Right lobe of liver (tissue), 6 donors: ENCODE data around the gene OBSCN. TPM values are rescaled to one million over a fixed set of nuclear protein-coding genes. Genes with fewer than 3 reads are reported as not detected.

Source experiments
- ATAC-seq, 4 donors: fragments of 200-7000 bp; cut with Tn5 transposase; one replicate each; pipeline ENCODE4 v1.9.1; 2020; ENCODE audit warnings: mild to moderate bottlenecking in 4 of 4, moderate library complexity in 4 of 4
- DNase-seq, 3 donors: peaks; one replicate each; pipeline ENCODE4 v3.0.0-alpha.2; 2020
- H3K27ac ChIP-seq, 3 donors: fragments of 200-600 bp; one replicate each; pipeline ENCODE4 v1.8.0; 2022
- H3K27me3 ChIP-seq, 2 donors: fragments of 200-600 bp; one replicate each; pipeline ENCODE4 v1.8.0; 2022
- H3K36me3 ChIP-seq, 4 donors: fragments of 200-600 bp; sonication (generic) in 1 of 4; one replicate each; pipeline versions ENCODE4 v1.5.1 to v1.8.0; 2017 to 2022; ENCODE audit warnings: control low read depth in 1 of 4
- H3K4me1 ChIP-seq, 4 donors: fragments of 200-600 bp; sonication (generic) in 1 of 4; one replicate each; pipeline versions ENCODE4 v1.5.1 to v1.8.0; 2017 to 2022; ENCODE audit warnings: control low read depth in 1 of 4
- H3K4me3 ChIP-seq, 3 donors: fragments of 200-600 bp; one replicate each; pipeline ENCODE4 v1.8.0; 2022
- H3K9me3 ChIP-seq, 4 donors: fragments of 200-600 bp; sonication (generic) in 1 of 4; one replicate each; pipeline versions ENCODE4 v1.5.1 to v1.8.0; 2017 to 2022; ENCODE audit warnings: control low read depth in 1 of 4
- CTCF ChIP-seq, 4 donors: fragments of 200-600 bp in 3 of 4; fragments of 450-650 bp in 1 of 4; IDR thresholded peaks; one replicate each; pipeline versions ENCODE4 v1.5.1 to v1.8.0; 2016 to 2022; ENCODE audit warnings: antibody characterized with exemption in 4 of 4, mild to moderate bottlenecking in 2 of 4
- POLR2A ChIP-seq: fragments of 450-650 bp; IDR thresholded peaks from one replicate; pipeline ENCODE4 v1.6.1; 2017; ENCODE audit warnings: antibody characterized with exemption, mild to moderate bottlenecking
- WGBS: methylation state at CpG from one replicate; pipeline ENCODE4 v1.1.6; 2018; ENCODE audit warnings: low coverage, low lambda C conversion rate; ENCODE audit not compliant: insufficient coverage; ENCODE audit errors: missing lambda C conversion rate; 5-methylcytosine and 5-hydroxymethylcytosine counted together
- intact Hi-C, 2 donors: fragments of 100-400 bp; cut with DNase I; formaldehyde crosslinking; loops; one replicate each; pipeline versions ENCODE4 v1.11.2 to v1.14.1; 2022
- total RNA-seq, 6 experiments: library from RNA; depleted of rRNA in 2 of 6; stranded (reverse); fragments of >200 nt in 2 of 6; fragmentation: NEBNext Ultra II Directional in 3 of 6; extraction: Animal tissue kit (Norgen Biotek cat#: 25700) in 3 of 6; gene quantifications; one replicate each; pipeline versions ENCODE4 v1.1.0 to v1.2.4, GENCODE V29; 2016 to 2023
- donor health status: DM: no; HTN: yes; CAD: no.
- donor health status: DM: no; HTN: no; CAD: no.
- donor health status: DM: no; HTN: no; CAD: no.
- donor health status: DM: no; HTN: yes; CAD: no.
- donor health status: DM: no; HTN: yes; CAD: no.

Gene OBSCN
- total RNA-seq, 6 experiments from 2014 or later: 0.43 to 3.5 (median 2.0) TPM

DNA sequence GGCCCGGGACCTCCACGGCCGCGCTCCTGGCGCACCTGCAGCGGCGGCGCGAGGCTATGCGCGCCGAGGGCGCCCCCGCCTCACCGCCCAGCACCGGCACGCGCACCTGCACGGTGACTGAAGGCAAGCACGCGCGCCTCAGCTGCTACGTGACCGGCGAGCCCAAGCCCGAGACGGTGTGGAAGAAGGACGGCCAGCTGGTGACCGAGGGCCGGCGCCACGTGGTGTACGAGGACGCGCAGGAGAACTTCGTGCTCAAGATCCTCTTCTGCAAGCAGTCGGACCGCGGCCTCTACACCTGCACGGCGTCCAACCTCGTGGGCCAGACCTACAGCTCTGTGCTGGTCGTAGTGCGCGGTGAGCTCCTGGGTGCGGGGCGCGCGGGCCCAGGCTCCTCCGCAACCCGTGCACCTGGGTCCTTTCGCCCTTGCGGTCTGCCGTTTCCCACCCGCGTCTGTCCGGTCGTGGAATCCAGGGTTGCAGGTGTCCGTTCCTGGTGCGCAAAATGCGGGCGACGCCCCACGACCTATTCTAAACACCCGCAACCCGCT, 4.6 kb downstream of the OBSCN start:
- ATAC-seq: no peak
- DNase-seq: no peak
- Histone ChIP-seq H3K4me1 (peaks cover 0 to 4% (median 0%) of the 10 kb centered on the region in 4 donors), H3K27ac (no peak overlapping the region), H3K36me3 (no peaks in the 10 kb centered on the region), H3K9me3 (no peaks in the 10 kb centered on the region), H3K27me3 (no peaks in the 10 kb centered on the region), H3K4me3 (peak overlapping the region in 1 of 3 donors; percentile 42)
- WGBS: no CpG with 5 or more reads among the region's 66 CpGs
- TF ChIP-seq POLR2A (no peak), CTCF (IDR thresholded peaks at IDR 0.05) (no peak)
- intact Hi-C loops: no loop called here

- H3K27me3 ChIP-seq: no peaks in the 10 kb centered on the region
Measured at GRCh38 chr1:228212966-228213844, 5.4 kb downstream of the OBSCN start.

GRCh38 chr1:228213917-228214808, 6.3 kb downstream of the OBSCN start:
- H3K27ac ChIP-seq: no peak overlapping the region
- WGBS: 23% methylated on average over 15 of the region's 48 CpGs
- ATAC-seq (no peak), DNase-seq (no peak)
- H3K9me3 ChIP-seq: no peaks in the 10 kb centered on the region
- peaks cover 0 to 4% (median 0%) of the 10 kb centered on the region in 4 donors for H3K4me1 ChIP-seq
- intact Hi-C loops: no loop called here
- no peaks in the 10 kb centered on the region for H3K36me3 ChIP-seq
- TF ChIP-seq CTCF (IDR thresholded peaks at IDR 0.05) (no peak), POLR2A (no peak)
- peak overlapping the region in 1 of 3 donors; percentile 42 for H3K4me3 ChIP-seq
- H3K27me3 ChIP-seq: no peaks in the 10 kb centered on the region

More at GRCh38 chr1:228212966-228213844, 5.4 kb downstream of the OBSCN start:
- peak; percentile 40 to 49 (median 44) for TF ChIP-seq CTCF (IDR thresholded peaks at IDR 0.05)
- TF ChIP-seq POLR2A: no peak
- Histone ChIP-seq H3K9me3 (no peaks in the 10 kb centered on the region), H3K27ac (no peak overlapping the region), H3K4me3 (peak overlapping the region; percentile 25 to 42 (median 38)), H3K36me3 (no peaks in the 10 kb centered on the region), H3K4me1 (peaks cover 0 to 4% (median 0%) of the 10 kb centered on the region in 4 donors)
- DNase-seq: peak; percentile 81 to 89 (median 87)
- intact Hi-C loops: no loop called here
- under 1% methylated on average over 60 of the region's 67 CpGs for WGBS
- peak; percentile 86 to 96 (median 90) for ATAC-seq

- no peak for TF ChIP-seq POLR2A
- no peak for TF ChIP-seq CTCF (IDR thresholded peaks at IDR 0.05)
- no peaks in the 10 kb centered on the region for H3K36me3 ChIP-seq
- no peaks in the 10 kb centered on the region for H3K9me3 ChIP-seq
- no peak for DNase-seq
- H3K27ac ChIP-seq: no peak overlapping the region
- ATAC-seq: no peak
- whole genome bisulfite sequencing: no CpG with 5 or more reads among the region's 23 CpGs
- no peak overlapping the region for H3K4me3 ChIP-seq
- peaks cover 0 to 4% (median 0%) of the 10 kb centered on the region in 4 donors for H3K4me1 ChIP-seq
- intact Hi-C loops: no loop called here
- no peaks in the 10 kb centered on the region for H3K27me3 ChIP-seq
Measured at GRCh38 chr1:228214921-228215662, 7.2 kb downstream of the OBSCN start.
